ENCODE measurements around the gene MYBBP1A. TPM values are rescaled to one million over a fixed set of nuclear protein-coding genes. Genes with fewer than 3 reads are reported as not detected.

The MYBBP1A gene
- total RNA-seq, 1 donor from 2014 or later: 47.9 TPM

DNA sequence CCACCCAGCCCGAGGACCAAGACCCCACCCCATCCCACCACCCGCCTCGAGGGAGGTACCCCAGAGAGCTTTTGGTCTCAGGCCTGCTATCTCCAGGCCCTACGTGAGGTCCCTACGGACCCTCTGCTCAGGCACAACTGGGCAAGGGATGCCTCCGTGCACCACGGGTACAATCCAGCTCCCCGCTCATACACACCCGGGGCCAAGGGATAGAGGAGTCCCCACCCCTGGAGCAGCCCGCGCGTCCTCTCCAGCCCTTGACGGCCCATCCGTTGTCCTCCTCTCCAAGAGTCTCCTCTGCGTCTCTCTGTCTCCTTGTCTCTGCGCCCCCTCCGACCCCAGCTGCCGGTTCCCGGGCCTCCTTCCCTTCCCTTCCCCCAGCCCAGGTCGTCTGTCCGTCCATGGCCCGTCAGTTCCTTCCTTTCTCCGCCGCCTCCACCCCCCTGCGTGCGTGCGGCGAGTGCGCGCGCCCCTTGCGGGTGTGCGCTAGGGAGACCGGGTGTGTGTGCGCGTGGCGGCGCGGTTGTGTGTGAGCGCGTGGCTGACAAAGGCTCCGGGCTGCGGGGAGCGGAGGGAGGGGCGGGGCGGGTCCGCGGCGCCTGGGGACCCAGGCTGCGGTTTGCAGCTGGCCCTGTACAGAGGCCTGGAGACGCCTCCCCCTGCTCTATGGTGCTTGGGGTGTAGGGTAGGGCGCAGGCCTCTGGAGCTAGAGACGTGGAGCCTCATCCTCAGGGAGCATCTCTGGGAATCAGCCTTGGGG, 55.6 kb downstream of the MYBBP1A start:
- DNase-seq (ENCODE audit: extremely low spot score, unreplicated experiment): no peak
- Mint-ChIP-seq H3K36me3 (ENCODE audit: unreplicated experiment) (no peaks in the 10 kb centered on the region), H3K9me3 (ENCODE audit: unreplicated experiment) (no peaks in the 10 kb centered on the region), H3K27me3 (ENCODE audit: unreplicated experiment) (peaks cover 44% of the 10 kb centered on the region), H3K4me3 (ENCODE audit: unreplicated experiment) (peak overlapping the region; percentile 65), H3K27ac (ENCODE audit: unreplicated experiment) (no peak overlapping the region), H3K4me1 (ENCODE audit: unreplicated experiment) (peaks cover 11% of the 10 kb centered on the region)
- no peak for TF ChIP-seq CTCF (IDR thresholded peaks at IDR 0.05)

GRCh38 chr17:4498461-4499397, 56.5 kb downstream of the MYBBP1A start, which contains the start of gene SPNS2:
TSS of gene SPNS2 (plus strand) at chr17:4498881. CDS start at chr17:4499048, 167 bp downstream.
- Mint-ChIP-seq H3K4me1 (ENCODE audit: unreplicated experiment) (peaks cover 11% of the 10 kb centered on the region), H3K27me3 (ENCODE audit: unreplicated experiment) (peaks cover 45% of the 10 kb centered on the region), H3K4me3 (ENCODE audit: unreplicated experiment) (peak within 1 kb of the TSS; percentile 65), H3K27ac (ENCODE audit: unreplicated experiment) (no peak within 1 kb of the TSS), H3K9me3 (ENCODE audit: unreplicated experiment) (no peaks in the 10 kb centered on the region), H3K36me3 (ENCODE audit: unreplicated experiment) (no peaks in the 10 kb centered on the region)
- no peak for TF ChIP-seq CTCF (IDR thresholded peaks at IDR 0.05)
- DNase-seq (ENCODE audit: extremely low spot score, unreplicated experiment): no peak

DNA sequence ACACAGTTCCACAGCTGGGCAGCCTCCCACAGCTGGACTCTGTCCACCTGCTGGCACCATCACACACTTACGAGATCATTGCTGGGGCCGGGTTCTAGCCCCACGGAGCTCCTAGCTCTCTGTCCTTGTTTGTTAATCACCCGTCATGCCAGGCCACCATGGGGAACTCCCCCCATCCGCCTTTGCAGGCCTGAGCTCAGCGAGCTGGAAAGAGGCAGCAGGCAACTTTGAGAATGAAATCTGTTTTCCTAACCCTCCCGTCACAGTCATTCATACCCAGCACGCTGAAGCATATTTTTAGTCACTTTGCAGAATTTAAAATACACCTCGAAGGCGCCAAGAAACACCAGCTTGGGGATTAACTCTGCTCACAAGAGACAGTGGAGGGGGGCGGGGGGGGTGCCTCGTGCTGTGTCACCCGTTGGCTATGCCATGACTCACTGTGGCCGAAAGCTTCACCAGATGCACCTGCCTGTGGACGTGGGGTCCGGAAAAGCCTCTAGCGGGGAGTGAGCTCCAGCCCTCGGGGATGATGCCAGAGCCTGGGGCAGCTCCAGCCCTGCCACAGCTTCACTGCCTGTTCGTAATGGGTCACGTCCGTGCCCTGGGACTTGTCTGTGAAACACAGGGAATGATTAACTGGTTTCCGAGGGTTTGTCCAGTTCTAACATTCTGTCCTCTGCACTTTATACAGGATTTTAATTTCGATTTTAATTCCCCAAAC, 57.9 kb downstream of the MYBBP1A start:
- H3K4me3 Mint-ChIP-seq (ENCODE audit: unreplicated experiment): no peak overlapping the region
- DNase-seq (ENCODE audit: extremely low spot score, unreplicated experiment): no peak
- peaks cover 50% of the 10 kb centered on the region for H3K27me3 Mint-ChIP-seq (ENCODE audit: unreplicated experiment)
- H3K4me1 Mint-ChIP-seq (ENCODE audit: unreplicated experiment): peaks cover 11% of the 10 kb centered on the region
- H3K9me3 Mint-ChIP-seq (ENCODE audit: unreplicated experiment): no peaks in the 10 kb centered on the region
- no peak for TF ChIP-seq CTCF (IDR thresholded peaks at IDR 0.05)
- H3K27ac Mint-ChIP-seq (ENCODE audit: unreplicated experiment): no peak overlapping the region
- H3K36me3 Mint-ChIP-seq (ENCODE audit: unreplicated experiment): no peaks in the 10 kb centered on the region

- TF ChIP-seq CTCF (IDR thresholded peaks at IDR 0.05): no peak
- Mint-ChIP-seq H3K4me3 (ENCODE audit: unreplicated experiment) (no peak overlapping the region), H3K36me3 (ENCODE audit: unreplicated experiment) (no peaks in the 10 kb centered on the region), H3K4me1 (ENCODE audit: unreplicated experiment) (peaks cover 2% of the 10 kb centered on the region), H3K27me3 (ENCODE audit: unreplicated experiment) (peaks cover 26% of the 10 kb centered on the region), H3K9me3 (ENCODE audit: unreplicated experiment) (no peaks in the 10 kb centered on the region), H3K27ac (ENCODE audit: unreplicated experiment) (no peak overlapping the region)
- no peak for DNase-seq (ENCODE audit: extremely low spot score, unreplicated experiment)
These were observed 62.2 kb downstream of the MYBBP1A start for GRCh38 chr17:4492721-4493561.
